IMR-90 (cell line): ENCODE data around the gene NSF. TPM values are rescaled to one million over a fixed set of nuclear protein-coding genes. Genes with fewer than 3 reads are reported as not detected.
"Not testable (repeated sequence)": the region's sequence is repeated elsewhere in the genome, so short reads cannot be mapped to it uniquely, and the experiment has no call there.

ENCODE experiments used
- ATAC-seq: fragments of 200-7000 bp; cut with Tn5 transposase; 2 replicates; pipeline ENCODE4 v1.9.1; 2020; ENCODE audit warnings: low read depth, mild to moderate bottlenecking, moderate library complexity
- BruUV-seq: library from RNA; stranded (reverse); fragments of 400-500 nt; replicated peaks from 2 replicates; lab custom pipeline; 2021; lab: Mats Ljungman, UMichigan
- CTCF ChIA-PET: fragments of 300-600 bp; formaldehyde crosslinking; extraction: SDS; loops from one replicate; lab custom pipeline; 2021; ENCODE audit warnings: antibody characterized with exemption; lab: Yijun Ruan, JAX
- POLR2A ChIA-PET: fragments of 300-600 bp; sonication (Branson Sonifier 250); formaldehyde crosslinking; loops from one replicate; lab custom pipeline; 2022; ENCODE audit warnings: antibody characterized with exemption; ENCODE audit not compliant: unreplicated experiment; lab: Charles Lee
- DNase-seq: peaks from one replicate; pipeline ENCODE4 v3.0.0; 2013
- H2AFZ ChIP-seq: replicated peaks from 2 replicates; pipeline ENCODE3; 2013; ENCODE audit warnings: low read length, mild to moderate bottlenecking; ENCODE audit not compliant: poor library complexity
- H2AK5ac ChIP-seq: 2 replicates; pipeline ENCODE4 v1.6.1; 2013; ENCODE audit warnings: low read depth, low read length, inconsistent platforms
- H2AK9ac ChIP-seq: replicated peaks from 2 replicates; pipeline ENCODE3; 2013; ENCODE audit warnings: mild to moderate bottlenecking, low read depth, low read length, moderate library complexity; ENCODE audit not compliant: poor library complexity
- H2BK120ac ChIP-seq: 2 replicates; pipeline ENCODE4 v1.6.1; 2013; ENCODE audit warnings: low read depth, low read length, inconsistent platforms
- H2BK15ac ChIP-seq: 3 replicates; pipeline ENCODE4 v1.6.1; 2013; ENCODE audit warnings: low read depth, low read length, inconsistent platforms
- H2BK20ac ChIP-seq: 2 replicates; pipeline ENCODE4 v1.6.1; 2013; ENCODE audit warnings: low read depth, mild to moderate bottlenecking, inconsistent platforms, low read length, moderate library complexity
- H2BK5ac ChIP-seq: 2 replicates; pipeline ENCODE4 v1.6.1; 2013; ENCODE audit warnings: mild to moderate bottlenecking, low read depth, low read length, inconsistent platforms; ENCODE audit not compliant: poor library complexity, severe bottlenecking
- H3K14ac ChIP-seq: replicated peaks from 2 replicates; pipeline ENCODE4 v1.6.1; 2013; ENCODE audit warnings: low read depth, low read length, inconsistent platforms
- H3K18ac ChIP-seq: 2 replicates; pipeline ENCODE4 v1.6.1; 2013; ENCODE audit warnings: low read depth, low read length, control low read depth
- H3K23ac ChIP-seq: 2 replicates; pipeline ENCODE4 v1.6.1; 2013; ENCODE audit warnings: low read depth, low read length, inconsistent platforms
- H3K27ac ChIP-seq: 2 replicates; pipeline ENCODE4 v1.5.1; 2013; ENCODE audit warnings: mild to moderate bottlenecking, control low read depth, low read length; ENCODE audit not compliant: insufficient read depth
- H3K27me3 ChIP-seq: 2 replicates; pipeline ENCODE4 v1.6.1; 2013; ENCODE audit warnings: low read length; ENCODE audit not compliant: control insufficient read depth, insufficient read depth
- H3K36me3 ChIP-seq: 2 replicates; pipeline ENCODE4 v1.6.1; 2013; ENCODE audit warnings: low read length, mixed read lengths; ENCODE audit not compliant: control insufficient read depth, insufficient read depth
- H3K4ac ChIP-seq: 2 replicates; pipeline ENCODE4 v1.6.1; 2013; ENCODE audit warnings: low read depth, low read length, inconsistent platforms
- H3K4me1 ChIP-seq: 2 replicates; pipeline ENCODE4 v1.6.1; 2013; ENCODE audit warnings: low read length, mixed read lengths; ENCODE audit not compliant: control insufficient read depth, insufficient read depth
- H3K4me2 ChIP-seq: 2 replicates; pipeline ENCODE4 v1.6.1; 2013; ENCODE audit warnings: low read depth, mild to moderate bottlenecking, control low read depth, low read length, moderate library complexity
- H3K4me3 ChIP-seq: 2 replicates; pipeline ENCODE4 v1.5.1; 2013; ENCODE audit warnings: low read depth, mild to moderate bottlenecking, control low read depth, low read length, moderate library complexity; ENCODE audit not compliant: insufficient read depth
- H3K56ac ChIP-seq: 2 replicates; pipeline ENCODE4 v1.6.1; 2013; ENCODE audit warnings: low read length, inconsistent platforms; ENCODE audit not compliant: insufficient read depth; ENCODE audit errors: extremely low read depth
- H3K79me1 ChIP-seq, 2 experiments: 2 replicates each; pipeline ENCODE4 v1.6.1; 2013; ENCODE audit warnings: low read length in 2 of 2, inconsistent platforms in 1 of 2, low read depth in 1 of 2
- H3K9ac ChIP-seq: 2 replicates; pipeline ENCODE4 v1.6.1; 2013; ENCODE audit warnings: low read depth, low read length, control low read depth
- H3K9me1 ChIP-seq: 2 replicates; pipeline ENCODE4 v1.6.1; 2013; ENCODE audit warnings: low read length, inconsistent platforms; ENCODE audit not compliant: insufficient read depth
- H3K9me3 ChIP-seq: 2 replicates; pipeline ENCODE4 v1.6.1; 2013; ENCODE audit warnings: low read length; ENCODE audit not compliant: control insufficient read depth, insufficient read depth
- H4K20me1 ChIP-seq: 2 replicates; pipeline ENCODE4 v1.6.1; 2013; ENCODE audit warnings: low read length, inconsistent platforms; ENCODE audit not compliant: insufficient read depth
- H4K5ac ChIP-seq: 2 replicates; pipeline ENCODE4 v1.6.1; 2013; ENCODE audit warnings: mild to moderate bottlenecking, low read depth, low read length, control low read depth
- H4K8ac ChIP-seq, 2 experiments: 2 replicates each; pipeline ENCODE4 v1.6.1; 2013; ENCODE audit warnings: low read depth in 2 of 2, low read length in 2 of 2, control low read depth in 1 of 2, inconsistent platforms in 1 of 2
- H4K91ac ChIP-seq: 2 replicates; pipeline ENCODE4 v1.6.1; 2013; ENCODE audit warnings: low read depth, low read length, inconsistent platforms; ENCODE audit not compliant: insufficient read depth
- WGBS, 2 experiments: methylation state at CpG; one replicate each; pipeline versions ENCODE4 v1.1.5 to v1.1.7; 2013; ENCODE audit warnings: missing lambda C conversion rate in 2 of 2; ENCODE audit not compliant: insufficient read length in 1 of 2; ENCODE audit errors: extremely low coverage in 2 of 2; 5-methylcytosine and 5-hydroxymethylcytosine counted together
- dilution Hi-C: fragments of 300-500 bp; cut with HindIII; formaldehyde crosslinking; loops from one replicate; pipeline ENCODE4 v1.14.3; 2018; ENCODE audit warnings: low sequenced_read_pairs; ENCODE audit not compliant: unreplicated experiment
- in situ Hi-C: fragments of 300-500 bp; cut with MboI; formaldehyde crosslinking; loops from 3 replicates; pipeline ENCODE4 v1.14.3; 2019; ENCODE audit warnings: low sequenced_read_pairs, inconsistent platforms, mixed read lengths
- intact Hi-C: fragments of 100-400 bp; cut with micrococcal nuclease; formaldehyde crosslinking; loops from 2 replicates; pipeline ENCODE4 v1.10.0; 2022
- polyA plus RNA-seq, 3 experiments: library from polyadenylated mRNA; depleted of rRNA; stranded (reverse); fragments of >200 nt; gene quantifications; 2 replicates each; pipeline ENCODE4 v1.2.3, GENCODE V29; 2012; ENCODE audit warnings: low replicate concordance in 1 of 3
- total RNA-seq: library from RNA; depleted of rRNA; stranded (reverse); fragments of >200 nt; gene quantifications from 2 replicates; pipeline ENCODE4 v1.2.3, GENCODE V29; 2012

Gene NSF
- total and polyA plus RNA-seq, 2 of the 4 experiments (the other 2 are of a cell fraction): 38.9 to 110 TPM

- H3K14ac ChIP-seq, H2BK15ac ChIP-seq, H2AK5ac ChIP-seq, H3K4ac ChIP-seq, in situ Hi-C loops, H4K8ac ChIP-seq, H3K56ac ChIP-seq, BruUV-seq, intact Hi-C loops, H3K9me3 ChIP-seq, H3K79me1 ChIP-seq, H3K4me2 ChIP-seq, H2BK20ac ChIP-seq, H3K23ac ChIP-seq, DNase-seq, H3K18ac ChIP-seq, H3K36me3 ChIP-seq, ATAC-seq, H3K27me3 ChIP-seq, H2AK9ac ChIP-seq, dilution Hi-C loops, H2AFZ ChIP-seq, POLR2A ChIA-PET, H3K9ac ChIP-seq, H3K4me3 ChIP-seq, H4K20me1 ChIP-seq, CTCF ChIA-PET, H3K27ac ChIP-seq, H3K4me1 ChIP-seq, H2BK120ac ChIP-seq, H4K5ac ChIP-seq, H3K9me1 ChIP-seq, H4K91ac ChIP-seq, H2BK5ac ChIP-seq: not testable (repeated sequence)
- WGBS, 2 experiments: no CpG with 5 or more reads among the region's 2 CpGs
These were observed 108.5 kb downstream of the NSF start for GRCh38 chr17:46699014-46699413.
